Measurements from ENCODE around the gene SH2D1B. TPM values are rescaled to one million over a fixed set of nuclear protein-coding genes. Genes with fewer than 3 reads are reported as not detected.
"Not testable (repeated sequence)": the region's sequence is repeated elsewhere in the genome, so short reads cannot be mapped to it uniquely, and the experiment has no call there.

Gene SH2D1B
- total and polyA plus RNA-seq, 7 donors: 0.60 to 2.3 (median 0.92) TPM; not detected in 4

GRCh38 chr1:162444903-162445302, 33.0 kb upstream of the SH2D1B start:
- no peaks in the 10 kb centered on the region for H3K36me3 ChIP-seq
- no peaks in the 10 kb centered on the region for H3K4me1 ChIP-seq
- no peak overlapping the region for H3K4me3 ChIP-seq
- intact Hi-C loops (cut with DNase I): no loop called here
- TF ChIP-seq EP300 (IDR thresholded peaks at IDR 0.05) (no peak), POLR2AphosphoS5 (IDR thresholded peaks at IDR 0.05) (no peak), POLR2A (IDR thresholded peaks at IDR 0.05) (no peak), CTCF (IDR thresholded peaks at IDR 0.05) (no peak)
- no peak overlapping the region for H3K27ac ChIP-seq
- no peak for DNase-seq
- H3K27me3 ChIP-seq: no peaks in the 10 kb centered on the region
- H3K9me3 ChIP-seq: no peaks in the 10 kb centered on the region

- H3K9me3 ChIP-seq; H3K4me3 ChIP-seq; intact Hi-C loops (cut with DNase I); DNase-seq; H3K4me1 ChIP-seq; H3K36me3 ChIP-seq; H3K27ac ChIP-seq; H3K27me3 ChIP-seq: not testable (repeated sequence)
- WGBS, 2 donors: 92 to 96% methylated on average over 39 to 44 of the region's 47 CpGs
Measured at GRCh38 chr1:162432977-162433713, 21.2 kb upstream of the SH2D1B start.

- H3K36me3 ChIP-seq: no peaks in the 10 kb centered on the region
Measured at GRCh38 chr1:162430583-162430982, 18.6 kb upstream of the SH2D1B start.

GRCh38 chr1:162422662-162423375, 10.9 kb upstream of the SH2D1B start:
- H3K27me3 ChIP-seq: no peaks in the 10 kb centered on the region
- TF ChIP-seq EP300 (IDR thresholded peaks at IDR 0.05): no peak
- TF ChIP-seq POLR2AphosphoS5 (IDR thresholded peaks at IDR 0.05): no peak
- TF ChIP-seq POLR2A (IDR thresholded peaks at IDR 0.05): no peak
- no peak for TF ChIP-seq CTCF (IDR thresholded peaks at IDR 0.05)
- H3K36me3 ChIP-seq: no peaks in the 10 kb centered on the region
- H3K4me1 ChIP-seq: no peaks in the 10 kb centered on the region
- H3K4me3 ChIP-seq: no peak overlapping the region
- H3K9me3 ChIP-seq: no peaks in the 10 kb centered on the region
- intact Hi-C loops (cut with DNase I): no loop called here
- 80 to 91% methylated on average over 10 of the region's 10 CpGs for WGBS, 2 donors
- no peak for DNase-seq
- H3K27ac ChIP-seq: no peak overlapping the region

More at GRCh38 chr1:162430583-162430982, 18.6 kb upstream of the SH2D1B start:
- TF ChIP-seq EP300 (IDR thresholded peaks at IDR 0.05): no peak
- no peak for TF ChIP-seq POLR2A (IDR thresholded peaks at IDR 0.05)
- TF ChIP-seq CTCF (IDR thresholded peaks at IDR 0.05): no peak
- no peak for TF ChIP-seq POLR2AphosphoS5 (IDR thresholded peaks at IDR 0.05)
- Histone ChIP-seq H3K4me1 (no peaks in the 10 kb centered on the region), H3K9me3 (no peaks in the 10 kb centered on the region), H3K4me3 (no peak overlapping the region), H3K27ac (no peak overlapping the region), H3K27me3 (no peaks in the 10 kb centered on the region)
- 81 to 90% methylated on average over 4 of the region's 4 CpGs for WGBS, 2 donors
- intact Hi-C loops (cut with DNase I): no loop called here
- DNase-seq: no peak

GRCh38 chr1:162421258-162422164, 9.6 kb upstream of the SH2D1B start:
- intact Hi-C loops (cut with DNase I): no loop called here
- 19 to 55% methylated on average over 5 of the region's 5 CpGs for WGBS, 2 donors
- Histone ChIP-seq H3K36me3 (no peaks in the 10 kb centered on the region), H3K27me3 (no peaks in the 10 kb centered on the region), H3K4me3 (no peak overlapping the region), H3K4me1 (no peaks in the 10 kb centered on the region), H3K9me3 (no peaks in the 10 kb centered on the region), H3K27ac (no peak overlapping the region)
- TF ChIP-seq POLR2AphosphoS5 (IDR thresholded peaks at IDR 0.05) (no peak), EP300 (IDR thresholded peaks at IDR 0.05) (no peak), POLR2A (IDR thresholded peaks at IDR 0.05) (no peak), CTCF (IDR thresholded peaks at IDR 0.05) (no peak)
- no peak for DNase-seq
